GM19193 (cell line): ENCODE measurements around the gene FMN1.

Source experiments
- POLR2A ChIP-seq: IDR thresholded peaks from 4 replicates; pipeline ENCODE4 v1.6.1; 2011; ENCODE audit not compliant: insufficient read depth, insufficient read length; ENCODE audit errors: extremely low read depth

The FMN1 gene

GRCh38 chr15:33194704-33195670 lies at the start of gene FMN1:
FMN1 (minus strand) TSS chr15:33194714; CDS start chr15:33154914, 39,800 bp downstream.
- no peak for TF ChIP-seq POLR2A

- no peak for TF ChIP-seq POLR2A
Observed at GRCh38 chr15:33243869-33244268, 49.4 kb upstream of the FMN1 start.

- TF ChIP-seq POLR2A = no peak
Observed at GRCh38 chr15:33243393-33243792, 48.9 kb upstream of the FMN1 start.

GRCh38 chr15:33242669-33243191 lies 48.2 kb upstream of the FMN1 start:
- TF ChIP-seq POLR2A = no peak

- TF ChIP-seq POLR2A = no peak
Observed at GRCh38 chr15:33242165-33242564, 47.7 kb upstream of the FMN1 start.

GRCh38 chr15:33236841-33237509 lies 42.5 kb upstream of the FMN1 start:
- TF ChIP-seq POLR2A = no peak

GRCh38 chr15:33234020-33234461 lies 39.5 kb upstream of the FMN1 start:
- no peak for TF ChIP-seq POLR2A

GRCh38 chr15:33226559-33227181 lies 32.2 kb upstream of the FMN1 start:
- TF ChIP-seq POLR2A = no peak

GRCh38 chr15:33218071-33218491 lies 23.6 kb upstream of the FMN1 start:
- no peak for TF ChIP-seq POLR2A

GRCh38 chr15:33215941-33216872 lies 21.7 kb upstream of the FMN1 start:
- TF ChIP-seq POLR2A = no peak

GRCh38 chr15:33211176-33211808 lies 16.8 kb upstream of the FMN1 start:
- TF ChIP-seq POLR2A = no peak

GRCh38 chr15:33209575-33210481 lies 15.3 kb upstream of the FMN1 start:
- no peak for TF ChIP-seq POLR2A
